GM21515 (cell line): ENCODE data around the gene SLC7A5.
"Not testable (repeated sequence)": the region's sequence is repeated elsewhere in the genome, so short reads cannot be mapped to it uniquely, and the experiment has no call there.

Experiments
- ATAC-seq: cut with Tn5 transposase; IDR thresholded peaks from one replicate; pipeline ENCODE4 v1.9.1; 2021; ENCODE audit not compliant: unreplicated experiment

Gene SLC7A5

DNA sequence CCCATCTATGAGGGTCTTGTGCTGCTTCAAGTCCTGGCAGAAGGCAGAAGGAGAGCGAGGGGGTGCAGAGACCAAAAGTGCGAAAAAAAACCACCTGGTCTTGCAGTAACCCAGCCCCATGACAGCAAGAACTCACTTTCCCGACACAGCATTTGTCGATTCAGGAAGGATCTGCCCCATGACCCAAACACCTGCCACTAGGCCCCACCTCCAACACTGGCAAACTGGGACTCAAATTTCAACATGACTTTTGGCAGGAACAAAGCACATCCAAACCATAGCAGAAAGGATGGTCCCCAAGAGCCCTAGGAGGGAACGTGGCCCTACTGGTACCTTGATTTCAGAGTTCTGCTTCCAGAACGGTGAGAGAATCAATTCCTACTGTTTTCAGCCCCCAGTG is 68.8 kb downstream of the SLC7A5 start:
- ATAC-seq, result no peak

DNA sequence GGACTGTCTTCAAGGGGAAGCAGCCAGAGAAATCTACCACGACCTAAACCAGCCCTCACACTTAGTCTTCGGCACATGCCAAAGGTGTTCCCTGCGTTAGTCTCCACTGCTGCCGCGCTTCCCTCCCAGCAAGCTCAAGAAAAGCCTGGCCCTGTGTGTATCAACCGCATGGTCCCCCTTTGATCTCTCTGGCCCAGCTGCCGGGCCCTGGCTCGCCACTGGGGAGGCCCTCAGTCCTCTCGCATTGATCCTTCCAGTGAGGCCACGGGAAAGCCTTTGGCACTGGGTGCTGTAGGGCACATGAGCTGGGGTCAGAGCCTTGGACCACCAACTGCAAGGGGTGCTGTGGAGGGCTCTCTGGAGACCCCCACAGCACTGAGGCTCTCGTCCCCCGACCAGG is 74.0 kb downstream of the SLC7A5 start:
- no peak for ATAC-seq

DNA sequence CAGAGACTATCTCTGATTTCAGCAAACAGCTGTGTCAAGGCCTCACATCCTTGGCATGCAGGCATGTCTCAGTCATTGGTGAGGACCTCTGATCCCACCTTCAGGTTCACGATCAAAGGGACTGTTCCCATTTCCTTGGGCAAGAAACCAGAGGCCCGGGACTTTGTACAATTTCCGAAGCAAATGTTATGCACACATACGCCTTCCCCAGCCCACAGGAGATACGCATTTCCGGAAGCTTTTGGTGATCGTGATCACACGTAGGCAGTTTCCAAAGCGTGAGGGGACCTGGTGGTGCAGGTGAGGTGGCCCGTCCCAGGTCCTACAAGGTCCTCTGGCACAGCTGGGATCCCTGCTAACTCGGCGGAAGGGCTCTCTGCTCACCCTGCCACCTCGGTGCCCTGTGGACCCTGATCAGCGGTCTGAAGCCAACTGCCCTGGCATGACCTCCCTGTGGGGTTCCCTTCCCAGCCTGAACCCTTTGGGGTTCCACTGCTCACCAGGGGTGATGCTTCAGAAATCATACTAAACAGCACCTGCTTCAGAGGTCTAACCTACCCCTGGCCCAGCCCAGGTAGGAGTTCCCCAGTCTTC is 74.7 kb downstream of the SLC7A5 start:
- no peak for ATAC-seq

- ATAC-seq, result no peak
Measured at GRCh38 chr16:87792205-87792565, 77.1 kb downstream of the SLC7A5 start.

- no peak for ATAC-seq
Measured at GRCh38 chr16:87791295-87792204, 77.8 kb downstream of the SLC7A5 start.

DNA sequence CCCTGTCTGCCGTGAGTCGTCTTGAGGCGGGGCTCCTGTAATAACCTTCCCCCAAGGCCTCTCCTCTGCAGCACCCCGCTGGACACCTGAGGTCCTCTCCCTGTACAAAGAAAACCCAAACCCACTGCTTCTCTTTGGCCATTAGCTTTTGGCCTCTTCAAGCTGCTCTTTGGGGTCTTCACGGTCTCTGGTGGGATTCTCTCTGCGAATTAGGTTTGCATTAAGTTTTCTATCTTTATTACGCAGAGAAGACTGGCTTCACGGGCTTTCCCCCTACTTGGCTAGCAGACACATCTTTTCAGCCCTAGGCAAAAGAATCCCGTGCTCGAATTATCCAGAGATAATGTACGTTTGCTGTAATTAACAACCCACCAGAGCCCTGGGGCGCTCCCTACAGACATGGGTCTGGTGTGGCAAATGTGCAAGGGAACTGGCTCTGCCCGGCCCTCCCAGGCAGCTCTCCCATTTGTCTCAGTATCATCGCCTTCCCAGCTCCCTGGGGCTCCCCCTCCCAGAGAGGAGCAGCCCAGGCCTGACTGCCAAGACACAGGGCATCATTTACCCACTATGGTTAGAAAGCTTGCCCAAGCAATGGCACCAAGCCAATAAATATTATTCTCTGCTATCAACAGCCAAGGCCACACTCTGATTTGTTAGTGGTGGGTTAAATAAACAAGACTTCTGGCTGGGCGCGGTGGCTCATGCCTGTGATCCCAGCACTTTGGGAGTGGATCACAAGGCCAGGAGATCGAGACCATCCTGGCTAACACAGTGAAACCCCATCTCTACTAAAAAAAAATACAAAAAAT is 78.8 kb downstream of the SLC7A5 start:
- no peak for ATAC-seq

GRCh38 chr16:87789437-87790291 is 79.6 kb downstream of the SLC7A5 start:
- ATAC-seq, result no peak

DNA sequence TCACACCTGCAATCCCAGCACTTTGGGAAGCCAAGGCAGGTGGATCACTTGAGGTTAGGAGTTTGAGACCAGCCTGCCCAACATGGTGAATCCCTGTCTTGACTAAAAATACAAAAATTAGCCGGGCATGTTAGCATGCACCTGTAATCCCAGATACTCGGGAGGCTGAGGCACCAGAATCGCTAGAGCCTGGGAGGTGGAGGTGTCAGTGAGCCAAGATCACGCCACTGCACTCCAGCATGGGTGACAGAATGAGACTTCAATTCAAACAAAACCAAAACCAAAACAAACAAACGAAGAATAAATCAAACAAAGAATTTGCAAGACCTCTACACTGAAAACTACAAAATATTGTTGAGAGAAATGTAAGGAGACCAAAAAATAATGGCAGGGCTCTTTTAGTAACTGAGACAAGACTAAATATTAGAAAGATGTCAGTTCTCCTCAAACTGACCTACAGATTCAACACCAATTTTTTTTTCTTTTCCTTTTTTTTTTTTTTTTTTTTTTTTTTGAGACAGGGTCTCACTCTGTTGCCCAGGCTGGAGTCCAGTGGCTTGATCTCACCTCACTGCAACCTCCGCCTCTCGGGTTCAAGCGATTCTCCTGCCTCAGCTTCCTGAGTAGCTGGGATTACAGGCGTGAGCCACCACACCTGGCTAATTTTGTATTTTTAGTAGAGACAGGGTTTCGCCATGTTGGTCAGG is 80.4 kb downstream of the SLC7A5 start:
- ATAC-seq, result not testable (repeated sequence)

GRCh38 chr16:87787451-87788091 is 81.7 kb downstream of the SLC7A5 start:
- not testable (repeated sequence) for ATAC-seq

DNA sequence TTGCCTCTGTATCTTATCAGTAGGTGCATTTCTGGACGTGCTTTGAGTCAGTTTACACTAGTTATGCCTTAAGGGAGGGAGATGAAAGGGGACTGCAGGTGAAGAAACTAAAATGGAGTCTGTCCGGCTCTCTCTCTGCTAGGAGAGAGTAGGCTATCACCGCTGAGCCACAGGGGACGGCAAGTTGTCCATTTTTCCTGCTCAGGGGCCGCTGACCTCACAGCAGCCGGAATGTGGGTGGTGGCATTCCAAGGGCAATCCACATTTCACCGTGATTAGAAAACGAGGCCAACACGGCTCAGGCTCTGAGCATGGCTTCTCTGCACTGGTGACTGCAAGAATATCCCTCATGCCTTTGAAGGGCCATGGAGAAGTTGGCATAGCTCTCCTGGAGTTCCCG is 84.5 kb downstream of the SLC7A5 start:
- no peak for ATAC-seq

DNA sequence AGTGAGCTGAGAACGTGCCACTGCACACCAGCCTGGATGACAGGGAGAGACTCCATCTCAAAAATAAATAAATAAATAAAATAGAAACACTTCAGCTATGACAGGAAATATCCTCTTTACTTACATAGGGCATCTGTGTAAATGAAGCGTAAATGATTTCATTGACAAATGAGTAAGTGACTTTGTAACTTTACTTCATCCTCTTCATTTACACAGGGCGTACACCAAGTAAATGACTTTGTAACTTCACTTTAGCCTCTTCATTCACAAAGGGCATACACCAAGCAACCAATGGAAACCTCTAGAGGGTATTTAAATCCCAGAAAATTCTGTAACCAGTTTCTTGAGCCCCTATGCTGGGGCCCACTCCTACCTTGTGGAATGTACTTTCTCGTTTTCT is 87.3 kb downstream of the SLC7A5 start:
- ATAC-seq, result no peak

DNA sequence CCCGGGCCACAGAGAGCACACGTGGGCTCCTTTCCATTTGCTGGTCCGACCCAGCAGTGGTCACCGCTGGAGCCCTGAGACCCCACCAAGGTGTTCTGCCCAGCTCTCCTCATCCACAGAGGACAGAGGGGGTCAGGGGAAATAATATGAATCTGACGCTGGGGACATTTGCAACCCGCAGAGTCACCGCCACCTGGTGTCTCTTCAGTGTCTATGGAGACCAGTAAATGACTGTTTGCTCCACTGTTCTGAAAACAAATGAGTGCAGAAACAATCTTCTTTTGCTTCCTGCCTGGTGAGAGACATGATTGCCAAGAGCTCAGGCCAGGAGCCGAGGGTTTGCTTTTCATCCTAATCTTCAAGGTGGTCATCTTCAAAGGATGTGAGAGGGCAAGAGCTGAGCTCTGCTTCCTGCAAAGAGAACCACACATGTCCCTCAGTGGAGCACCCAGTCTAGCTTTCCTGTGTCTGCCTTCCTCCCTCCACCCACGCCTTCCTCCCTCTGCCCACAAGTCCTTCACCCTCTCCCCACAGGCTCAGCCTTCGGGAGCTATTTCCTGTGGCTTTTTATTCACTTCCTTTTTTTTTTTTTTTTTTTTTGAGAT is 88.8 kb downstream of the SLC7A5 start:
- ATAC-seq, result no peak
